GM12878 (cell line): ENCODE data around the gene C4B. TPM values are rescaled to one million over a fixed set of nuclear protein-coding genes. Genes with fewer than 3 reads are reported as not detected.

ENCODE experiments used
- ATAC-seq: fragments of 200-7000 bp; cut with Tn5 transposase; 3 replicates; pipeline ENCODE4 v1.9.1; 2020; ENCODE audit warnings: mild to moderate bottlenecking, moderate library complexity
- BruUV-seq: library from RNA; stranded (reverse); fragments of 400-500 nt; replicated peaks from 2 replicates; lab custom pipeline; 2021; lab: Mats Ljungman, UMichigan
- CTCF ChIA-PET: fragments of 300-600 bp; sonication (Branson Sonifier 250); formaldehyde crosslinking; extraction: SDS; loops from one replicate; lab custom pipeline; 2021; ENCODE audit warnings: inconsistent platforms; lab: Yijun Ruan, JAX
- POLR2A ChIA-PET: fragments of 350-600 bp; formaldehyde crosslinking; extraction: SDS; loops from one replicate; lab custom pipeline; 2021; ENCODE audit warnings: inconsistent platforms; lab: Charles Lee
- RAD21 ChIA-PET: fragments of 300-600 bp; sonication (Branson Sonifier 250); formaldehyde crosslinking; loops from one replicate; lab custom pipeline; 2023; ENCODE audit warnings: antibody characterized with exemption; ENCODE audit not compliant: unreplicated experiment; lab: Charles Lee
- SMC1A ChIA-PET: fragments of 300-600 bp; sonication (Branson Sonifier 250); formaldehyde crosslinking; loops from one replicate; lab custom pipeline; 2023; ENCODE audit not compliant: unreplicated experiment, uncharacterized antibody; lab: Charles Lee
- DNase-seq: peaks from one replicate; pipeline ENCODE4 v3.0.0-alpha.2; 2011; ENCODE audit warnings: low read depth, low spot score
- FAIRE-seq: peaks from 3 replicates; lab custom pipeline; 2011; peaks lifted over from hg19 to GRCh38; lab: Jason Lieb, UNC
- H2AFZ ChIP-seq: 2 replicates; pipeline ENCODE4 v1.6.0; 2011; ENCODE audit warnings: low read depth, low read length, control low read depth; ENCODE audit not compliant: control insufficient read depth
- H3K27ac ChIP-seq: 2 replicates; pipeline ENCODE4 v1.5.1; 2011; ENCODE audit warnings: control low read depth; ENCODE audit not compliant: control insufficient read depth, insufficient read depth
- H3K27me3 ChIP-seq, 2 experiments: replicated peaks in 1 of 2; 2 replicates each; pipeline versions ENCODE4 v1.6.0 to v1.6.1; 2011; ENCODE audit warnings: low read length in 1 of 2; ENCODE audit not compliant: control insufficient read depth in 2 of 2, insufficient read depth in 2 of 2
- H3K36me3 ChIP-seq, 2 experiments: 2 replicates each; pipeline ENCODE4 v1.5.1; 2011; ENCODE audit warnings: low read length in 1 of 2; ENCODE audit not compliant: control insufficient read depth in 2 of 2, insufficient read depth in 2 of 2
- H3K4me1 ChIP-seq: 2 replicates; pipeline ENCODE4 v1.6.1; 2011; ENCODE audit warnings: mild to moderate bottlenecking, low read length, moderate library complexity, mixed read lengths; ENCODE audit not compliant: control insufficient read depth, insufficient read depth
- H3K4me2 ChIP-seq: 2 replicates; pipeline ENCODE4 v1.6.0; 2011; ENCODE audit warnings: control low read depth; ENCODE audit not compliant: control insufficient read depth, insufficient read depth
- H3K4me3 ChIP-seq: fragments of 200-600 bp; sonication (generic); 2 replicates; pipeline ENCODE4 v1.5.1; 2016
- H3K79me2 ChIP-seq: 2 replicates; pipeline ENCODE4 v1.6.0; 2011; ENCODE audit warnings: low read length; ENCODE audit not compliant: control insufficient read depth, insufficient read depth
- H3K9ac ChIP-seq: 2 replicates; pipeline ENCODE4 v1.8.0; 2011; ENCODE audit warnings: low read length, control low read depth, mixed read lengths; ENCODE audit not compliant: control insufficient read depth, insufficient read depth
- H3K9me3 ChIP-seq: replicated peaks from 3 replicates; pipeline ENCODE4 v1.5.1; 2011; ENCODE audit warnings: mild to moderate bottlenecking, low read length; ENCODE audit not compliant: control insufficient read depth, insufficient read depth
- H4K20me1 ChIP-seq: 2 replicates; pipeline ENCODE4 v1.6.0; 2011; ENCODE audit not compliant: control insufficient read depth, insufficient read depth
- BCL3 ChIP-seq: IDR thresholded peaks from 2 replicates; pipeline ENCODE4 v1.6.1; 2011; ENCODE audit warnings: borderline replicate concordance, low read depth, mild to moderate bottlenecking, moderate library complexity, low read length; ENCODE audit not compliant: insufficient read depth, poor library complexity, severe bottlenecking
- EGR1 ChIP-seq, 2 experiments: IDR thresholded peaks; 1 replicate in 1 of 2; 2 replicates in 1 of 2; pipeline ENCODE4 v1.6.1; 2011 to 2012; ENCODE audit warnings: low read depth in 2 of 2, low read length in 2 of 2, borderline replicate concordance in 1 of 2, mild to moderate bottlenecking in 1 of 2, moderate library complexity in 1 of 2
- HDGF ChIP-seq: fragments of 450-650 bp; IDR thresholded peaks from 2 replicates; pipeline ENCODE4 v1.6.1; 2016; ENCODE audit warnings: antibody characterized with exemption
- LARP7 ChIP-seq: fragments of 450-650 bp; IDR thresholded peaks from 2 replicates; pipeline ENCODE4 v1.6.1; 2017; ENCODE audit warnings: mild to moderate bottlenecking
- SPI1 ChIP-seq: IDR thresholded peaks from 2 replicates; pipeline ENCODE4 v1.6.1; 2011; ENCODE audit warnings: low read depth, mild to moderate bottlenecking, low read length, moderate library complexity, borderline replicate concordance; ENCODE audit not compliant: insufficient read depth
- ZNF207 ChIP-seq: fragments of 450-650 bp; IDR thresholded peaks from 2 replicates; pipeline ENCODE4 v1.6.1; 2014; ENCODE audit warnings: antibody characterized with exemption, mild to moderate bottlenecking, borderline replicate concordance
- WGBS: methylation state at CpG from one replicate; pipeline ENCODE4 v1.1.6; 2016; ENCODE audit warnings: low lambda C conversion rate; ENCODE audit not compliant: insufficient replicate concordance, insufficient coverage; ENCODE audit errors: missing lambda C conversion rate; 5-methylcytosine and 5-hydroxymethylcytosine counted together
- in situ Hi-C: fragments of 300-500 bp; cut with MboI; formaldehyde crosslinking; loops from 9 replicates; pipeline ENCODE4 v1.14.3; 2018; ENCODE audit warnings: mixed read lengths
- intact Hi-C: fragments of 100-400 bp; cut with micrococcal nuclease; formaldehyde crosslinking; loops from one replicate; pipeline ENCODE4 v1.14.2; 2022; ENCODE audit not compliant: unreplicated experiment
- polyA plus RNA-seq, 11 experiments: library from polyadenylated mRNA; depleted of rRNA in 4 of 11; unstranded in 6 of 11; stranded (reverse) in 5 of 11; fragments of >200 nt; fragmentation: Nextera tagmentation in 4 of 11; fragmentation: Illumina TruSeq in 1 of 11; extraction: Ambion mirVana in 4 of 11; extraction: Trizol in 1 of 11; gene quantifications; 1 replicate in 1 of 11; 2 replicates in 10 of 11; pipeline versions ENCODE4 v1.2.1 to v1.2.3, GENCODE V29; 2011 to 2016; ENCODE audit warnings: inconsistent platforms in 2 of 11, missing spikeins in 2 of 11, low read depth in 1 of 11
- total RNA-seq, 4 experiments: library from RNA; depleted of rRNA in 3 of 4; stranded (reverse); fragments of >200 nt in 3 of 4; fragmentation: Illumina TruSeq in 1 of 4; extraction: Trizol in 1 of 4; gene quantifications; 2 replicates each; pipeline versions ENCODE4 v1.2.1 to v1.2.3, GENCODE V29; 2013 to 2021
- TF ChIP-seq, protein P1 (sequence below): fragments of 450-650 bp; IDR thresholded peaks from 2 replicates; pipeline ENCODE4 v1.6.1; 2018; ENCODE audit warnings: mild to moderate bottlenecking, low read depth, moderate library complexity; ENCODE audit not compliant: partially characterized antibody

Gene C4B
- total and polyA plus RNA-seq, 10 of the 15 experiments (the other 5 are each of a cell fraction or from before 2014, with no cell fraction given) = 0.13 to 5.6 (median 1.7) TPM; not detected in 1

DNA sequence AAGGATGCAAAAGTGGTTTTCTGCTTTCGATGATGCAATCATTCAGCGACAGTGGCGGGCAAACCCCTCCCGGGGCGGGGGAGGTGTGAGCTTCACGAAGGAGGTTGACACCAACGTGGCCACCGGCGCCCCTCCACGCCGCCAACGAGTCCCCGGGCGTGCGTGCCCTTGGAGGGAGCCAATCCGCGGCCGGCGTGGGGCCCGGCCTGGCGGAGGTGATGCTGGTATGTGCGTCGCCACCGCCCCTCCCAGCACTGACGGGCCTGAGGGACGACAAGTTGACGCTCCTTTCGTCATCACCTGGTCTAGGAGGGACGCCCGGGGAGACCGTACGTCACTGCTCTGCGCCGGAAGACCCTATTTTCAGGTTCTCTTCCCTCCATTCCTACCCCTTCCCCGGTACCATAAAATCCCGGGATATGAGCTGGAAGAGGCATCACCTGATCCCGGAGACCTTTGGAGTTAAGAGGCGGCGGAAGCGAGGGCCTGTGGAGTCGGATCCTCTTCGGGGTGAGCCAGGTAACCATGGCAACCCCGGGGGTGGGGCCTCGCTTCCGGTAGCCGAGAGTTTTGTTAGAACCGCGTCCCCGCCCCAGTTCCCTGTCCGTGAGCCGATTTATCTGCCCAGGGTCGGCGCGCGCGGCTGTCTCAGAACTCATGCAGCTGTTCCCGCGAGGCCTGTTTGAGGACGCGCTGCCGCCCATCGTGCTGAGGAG is 42.4 kb upstream of the C4B start, which contains the start of gene DXO (continued):
- TF ChIP-seq, protein P1, sequence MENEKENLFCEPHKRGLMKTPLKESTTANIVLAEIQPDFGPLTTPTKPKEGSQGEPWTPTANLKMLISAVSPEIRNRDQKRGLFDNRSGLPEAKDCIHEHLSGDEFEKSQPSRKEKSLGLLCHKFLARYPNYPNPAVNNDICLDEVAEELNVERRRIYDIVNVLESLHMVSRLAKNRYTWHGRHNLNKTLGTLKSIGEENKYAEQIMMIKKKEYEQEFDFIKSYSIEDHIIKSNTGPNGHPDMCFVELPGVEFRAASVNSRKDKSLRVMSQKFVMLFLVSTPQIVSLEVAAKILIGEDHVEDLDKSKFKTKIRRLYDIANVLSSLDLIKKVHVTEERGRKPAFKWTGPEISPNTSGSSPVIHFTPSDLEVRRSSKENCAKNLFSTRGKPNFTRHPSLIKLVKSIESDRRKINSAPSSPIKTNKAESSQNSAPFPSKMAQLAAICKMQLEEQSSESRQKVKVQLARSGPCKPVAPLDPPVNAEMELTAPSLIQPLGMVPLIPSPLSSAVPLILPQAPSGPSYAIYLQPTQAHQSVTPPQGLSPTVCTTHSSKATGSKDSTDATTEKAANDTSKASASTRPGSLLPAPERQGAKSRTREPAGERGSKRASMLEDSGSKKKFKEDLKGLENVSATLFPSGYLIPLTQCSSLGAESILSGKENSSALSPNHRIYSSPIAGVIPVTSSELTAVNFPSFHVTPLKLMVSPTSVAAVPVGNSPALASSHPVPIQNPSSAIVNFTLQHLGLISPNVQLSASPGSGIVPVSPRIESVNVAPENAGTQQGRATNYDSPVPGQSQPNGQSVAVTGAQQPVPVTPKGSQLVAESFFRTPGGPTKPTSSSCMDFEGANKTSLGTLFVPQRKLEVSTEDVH = peak; percentile 92
- TF ChIP-seq, all 136 proteins: peak for 69

- Histone ChIP-seq H2AFZ (peak overlapping the region; percentile 99), H3K27ac (peak overlapping the region; percentile 99), H3K36me3 (peaks cover 2 to 4% of the 10 kb centered on the region in 2 experiments; a peak in 2 of 4 replicates)
- POLR2A ChIA-PET = interaction anchor here (1.1 to 4.3 kb wide), 3 partner anchors 15 to 77 kb away, joined by 5 to 48 read pairs (median 5); partner anchors contain the start of genes NELFE, SKIC2 and ZBTB12
- intact Hi-C loops = loop anchor here (1.0 kb wide), 1 partner anchor 14 kb away; the partner anchor contains the start of gene SKIC2
- FAIRE-seq (no peak), DNase-seq (no peak)
- WGBS = 4% methylated on average over 19 of the region's 19 CpGs
- CTCF ChIA-PET = interaction anchor here (1.3 to 3.1 kb wide), 3 partner anchors 8 to 20 kb away, joined by 4 to 10 read pairs (median 7); no protein-coding TSS in a partner anchor
- TF ChIP-seq ZNF207 = no peak
- TF ChIP-seq HDGF = peak; percentile 25; the same call in 1 of the 2 replicates
- peak; percentile 0; the same call in 1 of the 2 replicates for TF ChIP-seq LARP7
- 0 out of 3 replicates have a peak, but pooled peaks of 1 of the 2 experiments have one; percentile 0 for TF ChIP-seq EGR1 (IDR thresholded peaks at IDR 0.05; ENCODE audit: borderline replicate concordance in 1 of 2, low read depth in 2 of 2, low read length in 2 of 2)
- 0 out of 2 replicates have a peak, but pooled peaks have one; percentile 0 for TF ChIP-seq SPI1
- no peak for TF ChIP-seq BCL3
- TF ChIP-seq, all 136 proteins: peak for 4
- peak overlapping the region; percentile 100 for H3K4me2 ChIP-seq
- no peaks in the 10 kb centered on the region for H4K20me1 ChIP-seq
- no peaks in the 10 kb centered on the region for H3K9me3 ChIP-seq
- H3K4me1 ChIP-seq = peaks cover 13% of the 10 kb centered on the region
- H3K4me3 ChIP-seq = peak overlapping the region; percentile 66
- ATAC-seq = no peak
- H3K27me3 ChIP-seq = no peaks in the 10 kb centered on the region
- in situ Hi-C loops = loop anchor here (10.0 kb wide), 1 partner anchor 62 kb away; the partner anchor contains the start of gene CYP21A2
- BruUV-seq = TSS peak; percentile 76
- SMC1A ChIA-PET = interaction anchor here (1.8 kb wide), 1 partner anchor 14 kb away, joined by 17 read pairs; the partner anchor contains the start of genes NELFE and SKIC2
- RAD21 ChIA-PET = interaction anchor here (1.1 to 1.9 kb wide), 2 partner anchors 14 to 143 kb away, joined by 5 to 11 read pairs; partner anchors contain the start of genes NELFE and SKIC2
- H3K9ac ChIP-seq = peak overlapping the region; percentile 90
- peaks cover 22% of the 10 kb centered on the region for H3K79me2 ChIP-seq
Observed at GRCh38 chr6:31972709-31973350, 41.8 kb upstream of the C4B start.
